Measurements from ENCODE around the gene HPN.

DNA sequence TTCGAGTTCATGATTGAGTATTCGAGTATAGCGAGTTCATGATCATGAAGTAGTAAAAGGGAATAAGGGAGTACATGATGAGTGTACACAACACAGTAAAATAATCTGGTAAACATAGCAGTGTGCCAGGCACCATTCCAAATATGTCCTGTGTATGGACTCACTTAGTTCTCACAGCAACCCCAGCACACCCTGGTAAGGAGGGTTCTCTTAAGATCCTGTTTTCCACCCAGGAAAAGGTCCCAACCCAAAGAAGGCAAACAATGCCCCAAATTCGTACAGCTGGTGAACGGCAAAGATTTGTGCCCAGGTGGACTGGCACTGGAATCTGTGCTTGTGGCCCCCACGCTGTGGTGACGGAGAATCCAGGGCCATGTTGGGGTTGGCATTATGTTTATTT, 21.4 kb downstream of the HPN start:
- TF ChIP-seq CTCF (IDR thresholded peaks at IDR 0.05; ENCODE audit: low read length) (no peak), EZH2 (optimal IDR thresholded peaks at IDR 0.05; ENCODE audit: low read depth, low read length) (no peak)

All from MM.1S (cell line).